SK-N-SH treated with all-trans-retinoic acid at 6 μM for 48 hours (cell line): ENCODE measurements around the gene THSD4.

Source experiments
- CREB5 ChIP-seq: fragments of 250-450 bp; sonication (Bioruptor Pico); IDR thresholded peaks from 2 replicates; pipeline ENCODE4 v1.5.1; 2020; ENCODE audit warnings: low read depth, mild to moderate bottlenecking, moderate library complexity
- CSRNP3 ChIP-seq: fragments of 250-450 bp; sonication (Bioruptor Pico); IDR thresholded peaks from 2 replicates; pipeline ENCODE4 v1.5.1; 2021; ENCODE audit warnings: mild to moderate bottlenecking, moderate library complexity
- PATZ1 ChIP-seq: fragments of 250-450 bp; sonication (Bioruptor Pico); IDR thresholded peaks from 2 replicates; pipeline ENCODE4 v1.8.0; 2020; ENCODE audit warnings: mild to moderate bottlenecking, moderate library complexity, borderline replicate concordance
- SNAI2 ChIP-seq: fragments of 250-450 bp; sonication (Bioruptor Pico); IDR thresholded peaks from 2 replicates; pipeline ENCODE4 v1.5.0; 2020; ENCODE audit warnings: mild to moderate bottlenecking, moderate library complexity
- TCF4 ChIP-seq: fragments of 250-450 bp; sonication (Bioruptor Pico); IDR thresholded peaks from 2 replicates; pipeline ENCODE4 v1.8.0; 2021; ENCODE audit warnings: mild to moderate bottlenecking, moderate library complexity, borderline replicate concordance
- ZC3H10 ChIP-seq: fragments of 250-450 bp; sonication (Bioruptor Pico); IDR thresholded peaks from 2 replicates; pipeline ENCODE4 v1.5.1; 2021; ENCODE audit warnings: mild to moderate bottlenecking, moderate library complexity
- ZFP3 ChIP-seq: fragments of 250-450 bp; sonication (Bioruptor Pico); IDR thresholded peaks from 2 replicates; pipeline ENCODE4 v1.5.0; 2020; ENCODE audit warnings: mild to moderate bottlenecking, moderate library complexity
- ZFP30 ChIP-seq: fragments of 450-650 bp; formaldehyde crosslinking; IDR thresholded peaks from 2 replicates; pipeline ENCODE4 v1.5.0; 2022; ENCODE audit warnings: mild to moderate bottlenecking, moderate library complexity

GRCh38 chr15:71612397-71612722 lies 497.1 kb downstream of the THSD4 start:
- TF ChIP-seq TCF4 (no peak), ZFP3 (CRISPR knock-in tag) (no peak), ZC3H10 (CRISPR knock-in tag) (no peak), ZFP30 (CRISPR knock-in tag) (no peak), CREB5 (CRISPR knock-in tag) (no peak), PATZ1 (no peak), SNAI2 (CRISPR knock-in tag) (no peak), CSRNP3 (no peak)
